Peyer's patch (tissue), 4 donors: Measurements from ENCODE around the gene BANP.

Experiments used
- POLR2A ChIP-seq, 2 donors: fragments of 450-650 bp; IDR thresholded peaks; one replicate each; pipeline ENCODE4 v1.5.1; 2017; ENCODE audit warnings: antibody characterized with exemption in 2 of 2, mild to moderate bottlenecking in 2 of 2, moderate library complexity in 2 of 2
- TF ChIP-seq, protein P1 (sequence below), 6 experiments: fragments of 450-650 bp in 4 of 6; fragments of 200-600 bp in 2 of 6; sonication (generic) in 1 of 6; IDR thresholded peaks; one replicate each; pipeline ENCODE4 v1.5.1; 2017 to 2019; ENCODE audit warnings: antibody characterized with exemption in 6 of 6, mild to moderate bottlenecking in 3 of 6, moderate library complexity in 1 of 6

DNA sequence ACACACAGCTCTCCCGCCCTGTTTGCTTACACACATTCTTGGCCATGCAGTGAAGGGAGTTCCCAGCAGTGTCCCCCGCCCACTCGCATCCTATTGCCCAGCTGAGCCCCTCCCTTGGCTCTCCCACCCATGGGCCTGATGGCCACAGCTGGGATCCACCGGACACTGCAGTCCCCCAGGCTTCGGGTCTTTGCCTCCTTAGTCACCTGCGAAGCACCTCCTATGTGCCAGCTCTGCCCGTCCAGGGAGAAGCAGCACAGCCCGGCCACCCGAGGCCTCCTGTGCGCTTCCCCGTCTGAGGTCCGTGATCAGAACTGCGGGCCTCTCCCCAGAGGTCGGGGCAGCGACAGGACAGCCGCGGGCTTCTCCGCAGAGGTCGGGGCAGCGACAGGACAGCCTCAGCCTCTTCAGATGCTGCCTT is 136.9 kb downstream of the BANP start:
- TF ChIP-seq, protein P1, sequence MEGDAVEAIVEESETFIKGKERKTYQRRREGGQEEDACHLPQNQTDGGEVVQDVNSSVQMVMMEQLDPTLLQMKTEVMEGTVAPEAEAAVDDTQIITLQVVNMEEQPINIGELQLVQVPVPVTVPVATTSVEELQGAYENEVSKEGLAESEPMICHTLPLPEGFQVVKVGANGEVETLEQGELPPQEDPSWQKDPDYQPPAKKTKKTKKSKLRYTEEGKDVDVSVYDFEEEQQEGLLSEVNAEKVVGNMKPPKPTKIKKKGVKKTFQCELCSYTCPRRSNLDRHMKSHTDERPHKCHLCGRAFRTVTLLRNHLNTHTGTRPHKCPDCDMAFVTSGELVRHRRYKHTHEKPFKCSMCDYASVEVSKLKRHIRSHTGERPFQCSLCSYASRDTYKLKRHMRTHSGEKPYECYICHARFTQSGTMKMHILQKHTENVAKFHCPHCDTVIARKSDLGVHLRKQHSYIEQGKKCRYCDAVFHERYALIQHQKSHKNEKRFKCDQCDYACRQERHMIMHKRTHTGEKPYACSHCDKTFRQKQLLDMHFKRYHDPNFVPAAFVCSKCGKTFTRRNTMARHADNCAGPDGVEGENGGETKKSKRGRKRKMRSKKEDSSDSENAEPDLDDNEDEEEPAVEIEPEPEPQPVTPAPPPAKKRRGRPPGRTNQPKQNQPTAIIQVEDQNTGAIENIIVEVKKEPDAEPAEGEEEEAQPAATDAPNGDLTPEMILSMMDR (IDR thresholded peaks at IDR 0.05): no peak
- TF ChIP-seq POLR2A (IDR thresholded peaks at IDR 0.05): no peak
